Endothelial cell of umbilical vein (primary cell): ENCODE results near the gene MAML1.
"Not testable (repeated sequence)": the region's sequence is repeated elsewhere in the genome, so short reads cannot be mapped to it uniquely, and the experiment has no call there.

Source experiments
- EZH2 ChIP-seq: IDR thresholded peaks from 2 replicates; pipeline ENCODE4 v1.6.1; 2012; ENCODE audit warnings: borderline replicate concordance, low read depth, mild to moderate bottlenecking, moderate library complexity, low read length, inconsistent platforms; ENCODE audit not compliant: severe bottlenecking
- FOS ChIP-seq: IDR thresholded peaks from 2 replicates; pipeline ENCODE4 v1.6.1; 2011; ENCODE audit warnings: mild to moderate bottlenecking, low read length, moderate library complexity, borderline replicate concordance; ENCODE audit not compliant: insufficient read depth
- GATA2 ChIP-seq: IDR thresholded peaks from 2 replicates; pipeline ENCODE4 v1.7.0; 2011; ENCODE audit warnings: low read depth, mild to moderate bottlenecking, moderate library complexity, mixed read lengths, low read length; ENCODE audit not compliant: insufficient read length, insufficient read depth
- JUN ChIP-seq: IDR thresholded peaks from 2 replicates; pipeline ENCODE4 v1.6.1; 2011; ENCODE audit warnings: borderline replicate concordance, low read depth; ENCODE audit not compliant: insufficient read length, insufficient read depth
- POLR2A ChIP-seq: IDR thresholded peaks from 2 replicates; pipeline ENCODE4 v1.6.1; 2012; ENCODE audit warnings: low read depth, mild to moderate bottlenecking, control low read depth, low read length
- POLR2AphosphoS5 ChIP-seq: IDR thresholded peaks from 2 replicates; pipeline ENCODE4 v1.6.1; 2012; ENCODE audit warnings: low read depth, mild to moderate bottlenecking, control low read depth, low read length, moderate library complexity; ENCODE audit not compliant: insufficient read depth
- TF ChIP-seq, protein P1 (sequence below), 2 donors: IDR thresholded peaks; 1 replicate in 1 of 2; 2 replicates in 1 of 2; pipeline ENCODE4 v1.5.1; 2011; ENCODE audit warnings: low read length in 2 of 2, mild to moderate bottlenecking in 2 of 2, moderate library complexity in 2 of 2, control low read depth in 1 of 2, inconsistent platforms in 1 of 2, low read depth in 1 of 2; ENCODE audit not compliant: insufficient read depth in 1 of 2; ENCODE audit errors: extremely low read depth in 1 of 2
- TF ChIP-seq, protein P2 (sequence below): IDR thresholded peaks from 2 replicates; pipeline ENCODE4 v1.6.1; 2011; ENCODE audit not compliant: insufficient read depth, insufficient read length

DNA sequence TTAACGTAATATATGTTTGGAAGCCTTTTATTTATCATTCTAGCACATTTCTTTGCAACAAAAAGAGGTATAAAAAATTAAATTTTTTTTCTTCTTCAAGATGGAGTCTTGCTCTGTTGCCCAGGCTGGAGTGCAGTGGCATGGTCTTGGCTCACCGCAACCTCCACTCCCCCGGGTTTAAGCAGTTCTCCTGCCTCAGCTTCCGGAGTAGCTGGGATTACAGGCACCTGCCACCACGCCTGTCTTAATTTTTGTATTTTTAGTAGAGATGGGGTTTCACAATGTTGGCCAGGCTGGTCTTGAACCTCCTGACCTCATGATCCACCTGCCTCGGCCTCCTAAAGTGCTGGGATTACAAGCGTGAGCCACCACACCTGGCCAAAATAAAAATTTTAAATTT, 11.5 kb downstream of the MAML1 start:
- TF ChIP-seq, protein P1, sequence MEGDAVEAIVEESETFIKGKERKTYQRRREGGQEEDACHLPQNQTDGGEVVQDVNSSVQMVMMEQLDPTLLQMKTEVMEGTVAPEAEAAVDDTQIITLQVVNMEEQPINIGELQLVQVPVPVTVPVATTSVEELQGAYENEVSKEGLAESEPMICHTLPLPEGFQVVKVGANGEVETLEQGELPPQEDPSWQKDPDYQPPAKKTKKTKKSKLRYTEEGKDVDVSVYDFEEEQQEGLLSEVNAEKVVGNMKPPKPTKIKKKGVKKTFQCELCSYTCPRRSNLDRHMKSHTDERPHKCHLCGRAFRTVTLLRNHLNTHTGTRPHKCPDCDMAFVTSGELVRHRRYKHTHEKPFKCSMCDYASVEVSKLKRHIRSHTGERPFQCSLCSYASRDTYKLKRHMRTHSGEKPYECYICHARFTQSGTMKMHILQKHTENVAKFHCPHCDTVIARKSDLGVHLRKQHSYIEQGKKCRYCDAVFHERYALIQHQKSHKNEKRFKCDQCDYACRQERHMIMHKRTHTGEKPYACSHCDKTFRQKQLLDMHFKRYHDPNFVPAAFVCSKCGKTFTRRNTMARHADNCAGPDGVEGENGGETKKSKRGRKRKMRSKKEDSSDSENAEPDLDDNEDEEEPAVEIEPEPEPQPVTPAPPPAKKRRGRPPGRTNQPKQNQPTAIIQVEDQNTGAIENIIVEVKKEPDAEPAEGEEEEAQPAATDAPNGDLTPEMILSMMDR (IDR thresholded peaks at IDR 0.05; ENCODE audit: extremely low read depth in 1 of 2, insufficient read depth in 1 of 2, low read depth in 1 of 2, low read length in 2 of 2): not testable (repeated sequence)
- TF ChIP-seq POLR2AphosphoS5, EZH2, JUN, POLR2A, FOS, GATA2: not testable (repeated sequence)
- TF ChIP-seq, protein P2, sequence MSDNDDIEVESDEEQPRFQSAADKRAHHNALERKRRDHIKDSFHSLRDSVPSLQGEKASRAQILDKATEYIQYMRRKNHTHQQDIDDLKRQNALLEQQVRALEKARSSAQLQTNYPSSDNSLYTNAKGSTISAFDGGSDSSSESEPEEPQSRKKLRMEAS: not testable (repeated sequence)
